Trophoblast cell (in vitro differentiated cells and primary cell): ENCODE results near the gene SRBD1.
A peak's percentile ranks its signal among the peaks of the same experiment; 100 is the strongest.

Experiments
- DNase-seq, 2 donors: peaks; one replicate each; pipeline ENCODE4 v3.0.0-alpha.2; 2016
- H2AFZ ChIP-seq: 2 replicates; pipeline ENCODE4 v1.6.1; 2013; ENCODE audit warnings: low read length, moderate library complexity, mild to moderate bottlenecking; ENCODE audit not compliant: insufficient read depth, poor library complexity
- H2AK5ac ChIP-seq: 2 replicates; pipeline ENCODE4 v1.6.1; 2013; ENCODE audit warnings: mild to moderate bottlenecking, low read length
- H2BK120ac ChIP-seq: 2 replicates; pipeline ENCODE4 v1.6.1; 2013; ENCODE audit warnings: low read length, mild to moderate bottlenecking, moderate library complexity; ENCODE audit not compliant: insufficient read depth, poor library complexity
- H2BK12ac ChIP-seq: 2 replicates; pipeline ENCODE4 v1.6.1; 2013; ENCODE audit warnings: mild to moderate bottlenecking, low read length, moderate library complexity
- H2BK5ac ChIP-seq: 2 replicates; pipeline ENCODE4 v1.6.1; 2013; ENCODE audit warnings: low read length, low read depth, moderate library complexity, mild to moderate bottlenecking; ENCODE audit not compliant: poor library complexity
- H3K14ac ChIP-seq: 2 replicates; pipeline ENCODE4 v1.6.1; 2013; ENCODE audit warnings: mild to moderate bottlenecking, low read length
- H3K18ac ChIP-seq: 2 replicates; pipeline ENCODE4 v1.6.1; 2013; ENCODE audit warnings: mild to moderate bottlenecking, low read length
- H3K23ac ChIP-seq: 2 replicates; pipeline ENCODE4 v1.6.1; 2013; ENCODE audit warnings: low read length
- H3K27ac ChIP-seq: 2 replicates; pipeline ENCODE4 v1.5.1; 2013; ENCODE audit warnings: low read depth, mild to moderate bottlenecking, inconsistent platforms, low read length, moderate library complexity
- H3K27me3 ChIP-seq: 2 replicates; pipeline ENCODE4 v1.6.1; 2013; ENCODE audit warnings: inconsistent platforms, mild to moderate bottlenecking, low read length, moderate library complexity; ENCODE audit not compliant: insufficient read depth
- H3K36me3 ChIP-seq, 2 experiments: 1 replicate in 1 of 2; 2 replicates in 1 of 2; pipeline ENCODE4 v1.6.1; 2013; ENCODE audit warnings: low read length in 2 of 2, mild to moderate bottlenecking in 2 of 2, moderate library complexity in 1 of 2; ENCODE audit not compliant: insufficient read depth in 2 of 2, control insufficient read depth in 1 of 2
- H3K4ac ChIP-seq: 2 replicates; pipeline ENCODE4 v1.6.1; 2013; ENCODE audit warnings: low read depth, mild to moderate bottlenecking, low read length, moderate library complexity
- H3K4me1 ChIP-seq, 2 experiments: 1 replicate in 1 of 2; 2 replicates in 1 of 2; pipeline ENCODE4 v1.6.1; 2013; ENCODE audit warnings: low read length in 2 of 2, mild to moderate bottlenecking in 2 of 2, moderate library complexity in 1 of 2; ENCODE audit not compliant: insufficient read depth in 2 of 2, control insufficient read depth in 1 of 2
- H3K4me2 ChIP-seq: 2 replicates; pipeline ENCODE4 v1.6.1; 2013; ENCODE audit warnings: inconsistent platforms, mild to moderate bottlenecking, low read length, moderate library complexity
- H3K4me3 ChIP-seq: 2 replicates; pipeline ENCODE4 v1.5.1; 2013; ENCODE audit warnings: mild to moderate bottlenecking, low read depth, low read length, inconsistent platforms
- H3K79me1 ChIP-seq: one replicate; pipeline ENCODE4 v1.6.1; 2013; ENCODE audit warnings: low read length
- H3K79me2 ChIP-seq: 2 replicates; pipeline ENCODE4 v1.6.1; 2013; ENCODE audit warnings: low read length, mild to moderate bottlenecking; ENCODE audit not compliant: control insufficient read depth, insufficient read depth, poor library complexity
- H3K9ac ChIP-seq: 2 replicates; pipeline ENCODE4 v1.6.1; 2013; ENCODE audit warnings: mild to moderate bottlenecking, low read length
- H3K9me3 ChIP-seq: 2 replicates; pipeline ENCODE4 v1.6.1; 2013; ENCODE audit warnings: low read depth, mild to moderate bottlenecking, control low read depth, inconsistent platforms, low read length; ENCODE audit not compliant: insufficient read depth
- H4K12ac ChIP-seq: 2 replicates; pipeline ENCODE4 v1.6.1; 2013; ENCODE audit warnings: low read depth, mild to moderate bottlenecking, low read length, moderate library complexity
- H4K8ac ChIP-seq: 2 replicates; pipeline ENCODE4 v1.6.1; 2013; ENCODE audit warnings: low read depth, mild to moderate bottlenecking, low read length, moderate library complexity
- H4K91ac ChIP-seq: one replicate; pipeline ENCODE4 v1.6.1; 2013; ENCODE audit warnings: low read depth, mild to moderate bottlenecking, low read length, moderate library complexity
- WGBS: extraction: QIAGEN DNeasy Blood & Tissue Kit; methylation state at CpG from one replicate; pipeline ENCODE4 v1.1.7; 2013; ENCODE audit warnings: missing lambda C conversion rate; ENCODE audit not compliant: insufficient read length, insufficient coverage; ENCODE audit errors: extremely low coverage; 5-methylcytosine and 5-hydroxymethylcytosine counted together

Gene SRBD1

GRCh38 chr2:45382744-45383143 is 228.3 kb downstream of the SRBD1 start:
- no peaks in the 10 kb centered on the region for H3K79me2 ChIP-seq
- no peaks in the 10 kb centered on the region for H3K9me3 ChIP-seq
- H3K4me3 ChIP-seq, result no peak overlapping the region
- H4K8ac ChIP-seq, result no peak overlapping the region
- no peak overlapping the region for H3K18ac ChIP-seq
- H3K27ac ChIP-seq, result no peak overlapping the region
- H2BK5ac ChIP-seq, result no peak overlapping the region
- no peak overlapping the region for H3K4me2 ChIP-seq
- no peak overlapping the region for H4K12ac ChIP-seq
- no peak overlapping the region for H3K23ac ChIP-seq
- no peak overlapping the region for H2BK120ac ChIP-seq
- H3K36me3 ChIP-seq, result no peaks in the 10 kb centered on the region
- H3K4me1 ChIP-seq, result no peaks in the 10 kb centered on the region
- no peak overlapping the region for H2BK12ac ChIP-seq
- H3K27me3 ChIP-seq, result no peaks in the 10 kb centered on the region
- WGBS, result no CpG with 5 or more reads among the region's 1 CpG
- DNase-seq, result no peak
- H3K4ac ChIP-seq, result no peak overlapping the region
- no peak overlapping the region for H3K9ac ChIP-seq
- no peak overlapping the region for H3K14ac ChIP-seq
- H2AFZ ChIP-seq, result no peak overlapping the region
- no peaks in the 10 kb centered on the region for H3K79me1 ChIP-seq
- no peak overlapping the region for H4K91ac ChIP-seq
- H2AK5ac ChIP-seq, result no peak overlapping the region

DNA sequence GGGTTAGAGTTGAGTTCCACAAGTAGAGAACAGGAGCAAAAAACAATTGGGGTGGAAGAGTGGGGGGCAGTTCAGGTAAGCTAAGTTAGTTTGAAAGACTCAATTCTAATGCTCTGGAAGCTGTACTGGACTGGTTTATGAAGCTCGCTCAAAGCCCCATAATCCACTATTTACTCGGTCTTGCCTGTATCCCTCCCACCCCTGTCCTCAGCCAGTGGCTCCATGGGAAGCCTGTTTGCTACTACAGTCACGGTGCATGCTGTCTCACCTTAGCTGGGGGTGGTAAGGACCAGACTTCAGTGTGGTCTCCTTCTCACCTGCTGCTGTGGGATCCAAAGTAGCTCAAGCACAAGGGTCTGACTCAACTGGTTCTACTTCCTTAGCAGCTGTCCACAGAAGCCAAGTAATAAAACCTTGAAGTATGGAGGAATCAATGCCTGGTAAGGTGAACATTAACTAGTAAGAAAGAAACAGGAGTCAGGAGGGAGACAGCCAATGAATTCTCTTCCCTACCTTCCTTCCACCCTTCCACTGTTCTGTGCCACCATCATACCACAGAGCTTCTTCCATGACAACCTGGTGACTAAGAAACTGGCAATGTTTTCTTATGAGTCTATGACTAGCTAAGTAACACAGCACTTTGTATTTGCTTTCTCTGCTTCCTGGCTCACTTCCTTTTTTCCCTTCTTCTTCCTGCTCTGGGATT is 230.8 kb downstream of the SRBD1 start:
- no CpG with 5 or more reads among the region's 3 CpGs for WGBS
- H4K12ac ChIP-seq, result no peak overlapping the region
- no peak overlapping the region for H2AK5ac ChIP-seq

DNA sequence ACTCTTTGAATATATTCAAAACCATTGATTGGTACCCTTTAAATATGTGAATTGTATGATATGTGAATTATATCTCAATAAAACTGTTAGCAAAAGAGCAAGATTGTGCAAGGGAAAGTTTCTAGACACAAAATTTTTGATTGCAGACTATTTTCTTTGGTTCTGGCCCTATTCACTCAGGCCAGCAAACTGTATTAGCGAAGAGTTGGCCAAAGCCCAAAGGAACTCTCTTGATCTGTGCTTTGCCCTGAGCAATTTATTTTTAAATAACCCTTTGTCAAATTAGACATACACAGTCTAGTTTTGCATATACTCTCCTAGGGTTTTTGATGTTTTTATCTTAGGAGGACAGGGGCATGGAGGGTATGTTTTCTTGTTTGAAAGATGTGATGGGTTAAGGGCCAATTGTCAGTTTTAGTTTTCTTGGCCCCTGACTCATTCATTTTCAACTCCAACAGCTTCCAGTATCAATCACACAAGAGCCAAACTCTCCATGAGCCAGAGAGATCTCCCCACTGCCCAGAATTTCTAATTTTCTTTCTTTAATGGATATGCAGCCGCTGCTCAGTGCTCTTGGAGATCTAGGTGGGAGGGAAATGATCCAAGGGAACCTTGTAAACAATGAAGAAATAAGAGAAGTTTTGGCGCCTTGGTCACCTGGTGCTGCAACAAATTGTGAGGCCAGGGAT is 231.5 kb downstream of the SRBD1 start:
- Histone ChIP-seq H3K18ac (no peak overlapping the region), H3K36me3 (no peaks in the 10 kb centered on the region), H3K4me2 (no peak overlapping the region), H3K9ac (no peak overlapping the region), H2AFZ (no peak overlapping the region), H2BK5ac (no peak overlapping the region), H4K8ac (no peak overlapping the region), H3K14ac (no peak overlapping the region), H2AK5ac (no peak overlapping the region), H3K23ac (no peak overlapping the region), H4K91ac (no peak overlapping the region), H3K4me1 (no peaks in the 10 kb centered on the region), H4K12ac (no peak overlapping the region), H3K79me1 (no peaks in the 10 kb centered on the region), H3K79me2 (no peaks in the 10 kb centered on the region), H2BK12ac (no peak overlapping the region), H3K27ac (no peak overlapping the region), H2BK120ac (no peak overlapping the region), H3K4ac (no peak overlapping the region), H3K27me3 (no peaks in the 10 kb centered on the region), H3K4me3 (no peak overlapping the region), H3K9me3 (no peaks in the 10 kb centered on the region)
- no CpG with 5 or more reads among the region's 3 CpGs for WGBS
- no peak for DNase-seq

More for the DNA sequence above, 230.8 kb downstream of the SRBD1 start:
- no peak overlapping the region for H4K91ac ChIP-seq
- no peaks in the 10 kb centered on the region for H3K79me2 ChIP-seq
- H4K8ac ChIP-seq, result no peak overlapping the region
- H3K4me1 ChIP-seq, result no peaks in the 10 kb centered on the region
- no peak overlapping the region for H2AFZ ChIP-seq
- peak in 1 of 2 donors; percentile 28 for DNase-seq
- no peak overlapping the region for H3K4me3 ChIP-seq
- no peaks in the 10 kb centered on the region for H3K36me3 ChIP-seq
- no peaks in the 10 kb centered on the region for H3K9me3 ChIP-seq
- no peak overlapping the region for H2BK120ac ChIP-seq
- no peak overlapping the region for H3K27ac ChIP-seq
- no peak overlapping the region for H2BK12ac ChIP-seq
- no peaks in the 10 kb centered on the region for H3K79me1 ChIP-seq
- no peak overlapping the region for H3K4me2 ChIP-seq
- H2BK5ac ChIP-seq, result no peak overlapping the region
- no peaks in the 10 kb centered on the region for H3K27me3 ChIP-seq
- H3K9ac ChIP-seq, result no peak overlapping the region
- no peak overlapping the region for H3K18ac ChIP-seq
- no peak overlapping the region for H3K14ac ChIP-seq
- H3K23ac ChIP-seq, result no peak overlapping the region
- H3K4ac ChIP-seq, result no peak overlapping the region

DNA sequence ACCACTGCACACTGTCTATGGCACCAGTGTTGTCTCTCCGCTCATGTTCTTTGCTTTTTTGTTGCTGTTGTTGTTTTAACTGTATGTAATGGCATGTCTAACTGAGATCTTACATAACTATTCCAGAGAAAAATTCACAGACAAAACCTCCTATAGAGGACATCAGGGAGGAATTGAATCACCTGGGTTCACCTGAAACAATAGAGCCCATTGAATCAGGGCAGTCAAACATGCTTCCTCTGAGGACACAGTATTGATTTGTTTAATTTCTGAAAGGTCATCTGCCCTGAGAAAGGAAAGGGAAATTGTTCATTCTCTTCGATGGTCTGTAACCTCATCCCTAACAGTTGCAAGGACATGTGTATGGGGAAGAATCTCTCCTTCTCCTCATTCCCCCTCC is 237.5 kb downstream of the SRBD1 start:
- H3K27ac ChIP-seq, result no peak overlapping the region
- no peak overlapping the region for H3K4ac ChIP-seq
- H3K79me1 ChIP-seq, result no peaks in the 10 kb centered on the region
- H3K4me1 ChIP-seq, result no peaks in the 10 kb centered on the region
- no peak overlapping the region for H3K18ac ChIP-seq
- H4K12ac ChIP-seq, result no peak overlapping the region
- no peaks in the 10 kb centered on the region for H3K36me3 ChIP-seq
- H2BK5ac ChIP-seq, result no peak overlapping the region
- H3K27me3 ChIP-seq, result no peaks in the 10 kb centered on the region
- no peak overlapping the region for H4K91ac ChIP-seq
- no peak overlapping the region for H4K8ac ChIP-seq
- H3K14ac ChIP-seq, result no peak overlapping the region
- peaks cover 1% of the 10 kb centered on the region for H3K9me3 ChIP-seq
- H3K4me3 ChIP-seq, result no peak overlapping the region
- no peak overlapping the region for H3K23ac ChIP-seq
- no peak overlapping the region for H2AFZ ChIP-seq
- WGBS, result no CpG with 5 or more reads among the region's 2 CpGs
- no peak overlapping the region for H2BK120ac ChIP-seq
- H3K9ac ChIP-seq, result no peak overlapping the region
- H3K79me2 ChIP-seq, result no peaks in the 10 kb centered on the region
- DNase-seq, result no peak
- no peak overlapping the region for H3K4me2 ChIP-seq
- no peak overlapping the region for H2AK5ac ChIP-seq
- H2BK12ac ChIP-seq, result no peak overlapping the region
